SK-N-SH treated with all-trans-retinoic acid at 6 μM for 48 hours (cell line): ENCODE results near the gene PROM1.

Experiments
- ARNTL ChIP-seq: fragments of 450-650 bp; formaldehyde crosslinking; IDR thresholded peaks from 2 replicates; pipeline ENCODE4 v1.5.0; 2020; ENCODE audit warnings: low read depth, mild to moderate bottlenecking, moderate library complexity, borderline replicate concordance
- RARB ChIP-seq: fragments of 250-450 bp; sonication (Bioruptor Pico); IDR thresholded peaks from 2 replicates; pipeline ENCODE4 v1.8.0; 2021; ENCODE audit warnings: mild to moderate bottlenecking, moderate library complexity
- TOX ChIP-seq: fragments of 250-450 bp; sonication (Bioruptor Pico); IDR thresholded peaks from 2 replicates; pipeline ENCODE4 v1.8.0; 2021; ENCODE audit warnings: mild to moderate bottlenecking, moderate library complexity, borderline replicate concordance
- ZNF565 ChIP-seq: fragments of 450-650 bp; formaldehyde crosslinking; conservative IDR thresholded peaks from 2 replicates; pipeline ENCODE4 v1.5.0; 2020; ENCODE audit warnings: low read depth, mild to moderate bottlenecking, moderate library complexity
- TF ChIP-seq, protein P1 (sequence below): fragments of 250-450 bp; sonication (Bioruptor Pico); IDR thresholded peaks from 2 replicates; pipeline ENCODE4 v1.8.0; 2020; ENCODE audit warnings: mild to moderate bottlenecking, moderate library complexity, borderline replicate concordance
- TF ChIP-seq, protein P2 (sequence below): fragments of 250-450 bp; sonication (Bioruptor Pico); IDR thresholded peaks from 2 replicates; pipeline ENCODE4 v1.8.0; 2021; ENCODE audit warnings: low read depth, mild to moderate bottlenecking, moderate library complexity, borderline replicate concordance

DNA sequence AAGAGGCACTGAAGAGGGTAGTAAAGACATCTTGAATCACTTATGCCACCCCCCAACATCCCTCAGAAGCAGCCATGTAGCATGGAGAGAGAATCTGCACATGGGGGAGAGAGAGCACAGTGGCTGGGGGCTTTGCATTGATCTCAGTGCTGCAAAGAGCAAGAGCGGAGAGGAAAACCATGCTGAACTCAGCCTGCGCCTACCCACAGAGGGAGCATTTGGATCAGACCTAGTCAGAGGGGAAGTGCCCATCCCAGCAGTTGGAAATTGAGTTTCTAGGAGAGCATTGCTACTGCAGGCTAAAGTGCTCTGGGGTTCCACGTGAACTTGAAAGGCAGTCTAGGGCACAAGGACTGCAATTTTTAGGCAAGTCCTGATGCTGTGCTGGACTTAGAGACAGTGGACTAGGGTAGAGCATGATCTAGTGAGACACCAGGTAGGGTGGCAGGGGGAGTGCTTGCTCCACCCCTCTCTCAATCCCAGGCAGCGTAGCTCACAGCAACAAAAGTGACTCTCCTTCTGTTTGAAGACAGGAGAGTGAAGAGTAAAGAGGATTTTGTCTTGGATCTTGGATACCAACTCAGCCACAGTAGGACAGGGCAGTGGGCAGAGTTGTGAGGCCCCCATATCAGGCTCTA is 9.0 kb upstream of the PROM1 start:
- TF ChIP-seq, protein P1, sequence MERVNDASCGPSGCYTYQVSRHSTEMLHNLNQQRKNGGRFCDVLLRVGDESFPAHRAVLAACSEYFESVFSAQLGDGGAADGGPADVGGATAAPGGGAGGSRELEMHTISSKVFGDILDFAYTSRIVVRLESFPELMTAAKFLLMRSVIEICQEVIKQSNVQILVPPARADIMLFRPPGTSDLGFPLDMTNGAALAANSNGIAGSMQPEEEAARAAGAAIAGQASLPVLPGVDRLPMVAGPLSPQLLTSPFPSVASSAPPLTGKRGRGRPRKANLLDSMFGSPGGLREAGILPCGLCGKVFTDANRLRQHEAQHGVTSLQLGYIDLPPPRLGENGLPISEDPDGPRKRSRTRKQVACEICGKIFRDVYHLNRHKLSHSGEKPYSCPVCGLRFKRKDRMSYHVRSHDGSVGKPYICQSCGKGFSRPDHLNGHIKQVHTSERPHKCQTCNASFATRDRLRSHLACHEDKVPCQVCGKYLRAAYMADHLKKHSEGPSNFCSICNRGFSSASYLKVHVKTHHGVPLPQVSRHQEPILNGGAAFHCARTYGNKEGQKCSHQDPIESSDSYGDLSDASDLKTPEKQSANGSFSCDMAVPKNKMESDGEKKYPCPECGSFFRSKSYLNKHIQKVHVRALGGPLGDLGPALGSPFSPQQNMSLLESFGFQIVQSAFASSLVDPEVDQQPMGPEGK (CRISPR knock-in tag), result no peak
- TF ChIP-seq RARB (CRISPR knock-in tag) (no peak), TOX (CRISPR knock-in tag) (no peak), ARNTL (CRISPR knock-in tag) (no peak), ZNF565 (CRISPR knock-in tag) (no peak)
- TF ChIP-seq, protein P2, sequence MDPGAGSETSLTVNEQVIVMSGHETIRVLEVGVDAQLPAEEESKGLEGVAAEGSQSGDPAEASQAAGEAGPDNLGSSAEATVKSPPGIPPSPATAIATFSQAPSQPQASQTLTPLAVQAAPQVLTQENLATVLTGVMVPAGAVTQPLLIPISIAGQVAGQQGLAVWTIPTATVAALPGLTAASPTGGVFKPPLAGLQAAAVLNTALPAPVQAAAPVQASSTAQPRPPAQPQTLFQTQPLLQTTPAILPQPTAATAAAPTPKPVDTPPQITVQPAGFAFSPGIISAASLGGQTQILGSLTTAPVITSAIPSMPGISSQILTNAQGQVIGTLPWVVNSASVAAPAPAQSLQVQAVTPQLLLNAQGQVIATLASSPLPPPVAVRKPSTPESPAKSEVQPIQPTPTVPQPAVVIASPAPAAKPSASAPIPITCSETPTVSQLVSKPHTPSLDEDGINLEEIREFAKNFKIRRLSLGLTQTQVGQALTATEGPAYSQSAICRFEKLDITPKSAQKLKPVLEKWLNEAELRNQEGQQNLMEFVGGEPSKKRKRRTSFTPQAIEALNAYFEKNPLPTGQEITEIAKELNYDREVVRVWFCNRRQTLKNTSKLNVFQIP, result no peak
